ENCODE data around the gene TEN1.

- TF ChIP-seq POLR2AphosphoS5 (IDR thresholded peaks at IDR 0.05; ENCODE audit: low read depth, low read length) (no peak), SIN3A (IDR thresholded peaks at IDR 0.05; ENCODE audit: borderline replicate concordance, insufficient read depth, low read length) (no peak), TAF1 (IDR thresholded peaks at IDR 0.05; ENCODE audit: borderline replicate concordance, insufficient read depth, low read length) (no peak), REST (IDR thresholded peaks at IDR 0.05; ENCODE audit: insufficient read depth in 1 of 2, low read depth in 2 of 2, low read length in 2 of 2) (no peak)
These were observed 19.3 kb downstream of the TEN1 start for GRCh38 chr17:75998327-75998795.

All from PFSK-1 (cell line).